PC-3 (cell line): ENCODE results near the gene HIPK2.

Experiments used
- CTCF ChIP-seq: fragments of 300-600 bp; sonication (generic); conservative IDR thresholded peaks from 2 replicates; pipeline ENCODE4 v1.5.1; 2017; ENCODE audit warnings: antibody characterized with exemption, low read depth, mild to moderate bottlenecking, low read length
- EZH2phosphoT487 ChIP-seq: fragments of 300-600 bp; sonication (generic); IDR thresholded peaks from 2 replicates; pipeline ENCODE4 v1.6.1; 2018; ENCODE audit warnings: mild to moderate bottlenecking, antibody characterized with exemption, low read length, borderline replicate concordance

DNA sequence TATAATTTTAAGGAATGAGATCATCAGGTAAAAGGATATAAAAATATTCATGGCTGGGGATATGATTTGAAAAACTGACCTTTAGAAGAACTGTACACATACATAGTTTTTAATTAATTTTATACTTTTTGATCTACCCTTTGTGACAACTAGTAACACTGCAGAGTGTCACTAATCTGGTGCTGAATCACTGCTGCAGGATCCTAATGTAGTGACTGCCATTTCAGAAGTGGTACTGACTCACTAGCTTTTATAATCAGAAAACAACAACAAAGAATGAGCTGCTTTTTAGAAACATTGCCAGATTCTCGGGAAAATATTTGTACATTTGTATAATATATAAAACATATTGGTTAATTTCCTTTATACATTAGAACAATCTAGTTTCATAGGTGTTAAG lies 110.4 kb downstream of the HIPK2 start:
- no peak for TF ChIP-seq CTCF
- TF ChIP-seq EZH2phosphoT487: no peak
